GM23338 (cell line): ENCODE measurements around the gene USH1C. TPM values are rescaled to one million over a fixed set of nuclear protein-coding genes. Genes with fewer than 3 reads are reported as not detected.

Source experiments
- ATAC-seq: fragments of 200-7000 bp; cut with Tn5 transposase; 3 replicates; pipeline ENCODE4 v1.9.1; 2020
- DNase-seq: peaks from one replicate; pipeline ENCODE4 v3.0.0-alpha.2; 2015; ENCODE audit warnings: low spot score
- H2AFZ ChIP-seq: fragments of 200-600 bp; sonication (generic); 2 replicates; pipeline ENCODE4 v1.8.0; 2016; ENCODE audit warnings: antibody characterized with exemption, mild to moderate bottlenecking, moderate library complexity
- H3F3A ChIP-seq: fragments of 200-600 bp; sonication (generic); replicated peaks from 2 replicates; pipeline ENCODE4 v1.8.0; 2017; ENCODE audit warnings: antibody characterized with exemption, mixed run types, low read depth
- H3K27ac ChIP-seq: fragments of 200-600 bp; sonication (generic); 2 replicates; pipeline ENCODE4 v1.6.1; 2016; ENCODE audit warnings: low read depth
- H3K27me3 ChIP-seq: fragments of 200-600 bp; sonication (generic); 2 replicates; pipeline ENCODE4 v1.8.0; 2016; ENCODE audit warnings: mild to moderate bottlenecking, mixed run types, moderate library complexity; ENCODE audit not compliant: insufficient read depth
- H3K36me3 ChIP-seq: fragments of 200-600 bp; sonication (generic); 2 replicates; pipeline ENCODE4 v1.8.0; 2016; ENCODE audit warnings: mild to moderate bottlenecking; ENCODE audit not compliant: insufficient read depth
- H3K4me1 ChIP-seq: fragments of 200-600 bp; sonication (generic); 2 replicates; pipeline ENCODE4 v1.8.0; 2016; ENCODE audit warnings: mild to moderate bottlenecking, moderate library complexity; ENCODE audit not compliant: insufficient read depth
- H3K4me2 ChIP-seq: fragments of 200-600 bp; sonication (generic); 2 replicates; pipeline ENCODE4 v1.7.1; 2017; ENCODE audit warnings: mixed run types
- H3K4me3 ChIP-seq: fragments of 200-600 bp; sonication (generic); 2 replicates; pipeline ENCODE4 v1.6.1; 2016; ENCODE audit warnings: mixed run types
- H3K79me2 ChIP-seq: fragments of 200-600 bp; sonication (generic); replicated peaks from 2 replicates; pipeline ENCODE4 v1.8.0; 2017; ENCODE audit warnings: mild to moderate bottlenecking; ENCODE audit not compliant: insufficient read depth
- H3K9me2 ChIP-seq: fragments of 200-600 bp; sonication (generic); 2 replicates; pipeline ENCODE4 v1.8.0; 2017; ENCODE audit not compliant: insufficient read depth
- H4K20me1 ChIP-seq: fragments of 200-600 bp; sonication (generic); replicated peaks from 2 replicates; pipeline ENCODE4 v1.8.0; 2017; ENCODE audit warnings: mild to moderate bottlenecking; ENCODE audit not compliant: insufficient read depth
- H3K27ac Mint-ChIP-seq: 2 replicates; pipeline ENCODE4 v1.8.0; 2020; ENCODE audit warnings: inconsistent platforms, mild to moderate bottlenecking, moderate library complexity, mixed read lengths
- H3K27me3 Mint-ChIP-seq: 3 replicates; pipeline ENCODE4 v1.8.0; 2022; ENCODE audit warnings: low read depth, mild to moderate bottlenecking, moderate library complexity, mixed read lengths, inconsistent platforms; ENCODE audit not compliant: insufficient read depth, poor library complexity
- H3K36me3 Mint-ChIP-seq: 3 replicates; pipeline ENCODE4 v1.8.0; 2021; ENCODE audit warnings: low read depth, mild to moderate bottlenecking, inconsistent platforms, moderate library complexity, mixed read lengths
- H3K4me1 Mint-ChIP-seq: 3 replicates; pipeline ENCODE4 v1.8.0; 2020; ENCODE audit warnings: mild to moderate bottlenecking, inconsistent platforms, mixed read lengths
- H3K4me3 Mint-ChIP-seq: 3 replicates; pipeline ENCODE4 v1.8.0; 2021; ENCODE audit warnings: moderate library complexity, mild to moderate bottlenecking, inconsistent platforms, mixed read lengths
- H3K9me3 Mint-ChIP-seq: 3 replicates; pipeline ENCODE4 v1.8.0; 2020; ENCODE audit warnings: moderate library complexity, mild to moderate bottlenecking, inconsistent platforms, mixed read lengths
- CREB1 ChIP-seq: fragments of 250-450 bp; sonication (Bioruptor Pico); IDR thresholded peaks from 2 replicates; pipeline ENCODE4 v1.5.0; 2020; ENCODE audit warnings: low read depth, mild to moderate bottlenecking, moderate library complexity
- JUNB ChIP-seq: IDR thresholded peaks from one replicate; pipeline ENCODE4 v1.6.1; 2016; ENCODE audit warnings: antibody characterized with exemption; ENCODE audit not compliant: unreplicated experiment
- NANOG ChIP-seq: IDR thresholded peaks from 2 replicates; pipeline ENCODE4 v1.6.1; 2016; ENCODE audit warnings: antibody characterized with exemption, borderline replicate concordance
- POLR2AphosphoS5 ChIP-seq: IDR thresholded peaks from 2 replicates; pipeline ENCODE4 v1.6.1; 2016; ENCODE audit warnings: antibody characterized with exemption, low read depth
- STAT1 ChIP-seq: IDR thresholded peaks from one replicate; pipeline ENCODE4 v1.6.1; 2016; ENCODE audit warnings: antibody characterized with exemption; ENCODE audit not compliant: unreplicated experiment
- ZNF331 ChIP-seq: fragments of 250-450 bp; sonication (Bioruptor Pico); IDR thresholded peaks from 2 replicates; pipeline ENCODE4 v1.5.0; 2020; ENCODE audit warnings: low read depth, mild to moderate bottlenecking, moderate library complexity
- polyA plus RNA-seq: library from polyadenylated mRNA; unstranded; fragments of >200 nt; fragmentation: Nextera tagmentation; extraction: Ambion mirVana; gene quantifications from 2 replicates; pipeline ENCODE4 v1.2.1, GENCODE V29; 2016
- total RNA-seq: library from RNA; depleted of rRNA; stranded (reverse); fragments of >200 nt; shearing (Covaris generic); gene quantifications from 2 replicates; pipeline ENCODE4 v1.2.3, GENCODE V29; 2014
- TF ChIP-seq, protein P1 (sequence below): IDR thresholded peaks from one replicate; pipeline ENCODE4 v1.6.1; 2018; ENCODE audit warnings: antibody characterized with exemption; ENCODE audit not compliant: unreplicated experiment
- TF ChIP-seq, protein P2 (sequence below): IDR thresholded peaks from 2 replicates; pipeline ENCODE4 v1.6.1; 2016; ENCODE audit warnings: antibody characterized with exemption
- TF ChIP-seq, protein P3 (sequence below): fragments of 250-450 bp; sonication (Bioruptor Pico); IDR thresholded peaks from 2 replicates; pipeline ENCODE4 v1.5.0; 2020; ENCODE audit warnings: mild to moderate bottlenecking, moderate library complexity

The USH1C gene
- total and polyA plus RNA-seq, 2 experiments from 2014 or later = 1.3 to 1.8 TPM

DNA sequence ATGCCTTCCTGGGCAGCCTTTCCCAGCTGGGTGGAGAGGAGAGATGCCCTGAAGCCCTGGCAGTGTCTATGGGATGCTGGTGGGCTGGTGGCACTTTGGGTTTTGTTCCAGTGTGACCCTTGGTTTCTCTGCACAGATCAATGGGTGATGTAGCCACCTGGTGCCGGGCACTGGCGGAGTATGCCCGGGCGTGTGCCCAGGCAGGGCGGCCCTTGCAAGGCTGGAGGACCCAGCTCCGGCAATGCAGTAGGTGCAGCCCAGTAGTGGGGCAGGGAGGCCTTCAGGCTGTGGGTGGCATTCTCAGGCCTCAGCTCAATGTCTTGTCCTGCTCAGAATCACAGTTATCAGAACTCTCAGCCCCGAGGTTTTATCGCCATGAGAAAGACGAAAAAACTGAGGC is 14.7 kb upstream of the USH1C start (continued):
- TF ChIP-seq, protein P1, sequence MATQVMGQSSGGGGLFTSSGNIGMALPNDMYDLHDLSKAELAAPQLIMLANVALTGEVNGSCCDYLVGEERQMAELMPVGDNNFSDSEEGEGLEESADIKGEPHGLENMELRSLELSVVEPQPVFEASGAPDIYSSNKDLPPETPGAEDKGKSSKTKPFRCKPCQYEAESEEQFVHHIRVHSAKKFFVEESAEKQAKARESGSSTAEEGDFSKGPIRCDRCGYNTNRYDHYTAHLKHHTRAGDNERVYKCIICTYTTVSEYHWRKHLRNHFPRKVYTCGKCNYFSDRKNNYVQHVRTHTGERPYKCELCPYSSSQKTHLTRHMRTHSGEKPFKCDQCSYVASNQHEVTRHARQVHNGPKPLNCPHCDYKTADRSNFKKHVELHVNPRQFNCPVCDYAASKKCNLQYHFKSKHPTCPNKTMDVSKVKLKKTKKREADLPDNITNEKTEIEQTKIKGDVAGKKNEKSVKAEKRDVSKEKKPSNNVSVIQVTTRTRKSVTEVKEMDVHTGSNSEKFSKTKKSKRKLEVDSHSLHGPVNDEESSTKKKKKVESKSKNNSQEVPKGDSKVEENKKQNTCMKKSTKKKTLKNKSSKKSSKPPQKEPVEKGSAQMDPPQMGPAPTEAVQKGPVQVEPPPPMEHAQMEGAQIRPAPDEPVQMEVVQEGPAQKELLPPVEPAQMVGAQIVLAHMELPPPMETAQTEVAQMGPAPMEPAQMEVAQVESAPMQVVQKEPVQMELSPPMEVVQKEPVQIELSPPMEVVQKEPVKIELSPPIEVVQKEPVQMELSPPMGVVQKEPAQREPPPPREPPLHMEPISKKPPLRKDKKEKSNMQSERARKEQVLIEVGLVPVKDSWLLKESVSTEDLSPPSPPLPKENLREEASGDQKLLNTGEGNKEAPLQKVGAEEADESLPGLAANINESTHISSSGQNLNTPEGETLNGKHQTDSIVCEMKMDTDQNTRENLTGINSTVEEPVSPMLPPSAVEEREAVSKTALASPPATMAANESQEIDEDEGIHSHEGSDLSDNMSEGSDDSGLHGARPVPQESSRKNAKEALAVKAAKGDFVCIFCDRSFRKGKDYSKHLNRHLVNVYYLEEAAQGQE = no peak
- TF ChIP-seq POLR2AphosphoS5 = no peak
- TF ChIP-seq, protein P2, sequence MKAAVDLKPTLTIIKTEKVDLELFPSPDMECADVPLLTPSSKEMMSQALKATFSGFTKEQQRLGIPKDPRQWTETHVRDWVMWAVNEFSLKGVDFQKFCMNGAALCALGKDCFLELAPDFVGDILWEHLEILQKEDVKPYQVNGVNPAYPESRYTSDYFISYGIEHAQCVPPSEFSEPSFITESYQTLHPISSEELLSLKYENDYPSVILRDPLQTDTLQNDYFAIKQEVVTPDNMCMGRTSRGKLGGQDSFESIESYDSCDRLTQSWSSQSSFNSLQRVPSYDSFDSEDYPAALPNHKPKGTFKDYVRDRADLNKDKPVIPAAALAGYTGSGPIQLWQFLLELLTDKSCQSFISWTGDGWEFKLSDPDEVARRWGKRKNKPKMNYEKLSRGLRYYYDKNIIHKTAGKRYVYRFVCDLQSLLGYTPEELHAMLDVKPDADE = no peak

DNA sequence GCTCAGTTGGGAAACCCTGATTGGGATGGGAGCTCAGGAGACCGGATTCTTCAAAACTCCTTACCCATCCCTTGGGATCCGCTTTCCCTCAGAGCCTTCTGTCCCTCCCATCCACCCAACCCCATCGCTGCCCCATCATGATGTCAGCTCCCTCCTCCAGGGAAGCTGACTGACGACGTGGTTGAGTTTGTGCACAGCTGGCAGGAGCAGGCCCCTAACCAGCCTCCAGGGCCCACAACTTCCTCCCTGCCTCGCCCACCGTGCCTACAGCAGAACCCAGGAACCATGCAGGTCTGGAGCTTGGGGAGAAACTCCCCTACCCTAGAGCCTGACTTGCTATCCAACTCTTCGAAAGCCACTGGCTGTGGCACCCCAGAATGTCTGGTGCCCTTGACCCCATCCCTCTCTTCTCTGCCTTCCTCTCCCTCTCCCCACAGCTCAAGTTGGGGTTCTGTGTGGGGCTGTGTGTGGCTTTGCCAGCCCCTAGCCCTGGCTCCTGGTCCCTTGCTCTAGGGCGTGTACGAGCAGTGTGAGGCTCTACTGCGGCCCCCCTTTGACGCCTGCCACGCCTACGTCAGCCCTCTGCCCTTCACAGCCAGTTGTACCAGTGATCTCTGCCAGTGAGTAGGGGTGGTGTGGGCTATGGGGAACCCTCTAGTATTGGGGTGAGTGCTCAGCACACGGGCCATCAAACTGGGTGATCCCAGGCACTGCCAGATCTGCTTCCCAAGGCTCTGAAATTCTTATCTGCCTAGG is 14.0 kb upstream of the USH1C start:
- Mint-ChIP-seq H3K27me3 (peaks cover 2% of the 10 kb centered on the region), H3K27ac (no peak overlapping the region), H3K4me3 (no peak overlapping the region), H3K36me3 (no peaks in the 10 kb centered on the region), H3K4me1 (no peaks in the 10 kb centered on the region; the same call in 2 of the 3 replicates), H3K9me3 (no peaks in the 10 kb centered on the region)
- Histone ChIP-seq H3K4me2 (no peak overlapping the region), H3F3A (no peaks in the 10 kb centered on the region), H3K36me3 (no peaks in the 10 kb centered on the region), H3K27ac (no peak overlapping the region), H2AFZ (no peak overlapping the region), H3K9me2 (no peaks in the 10 kb centered on the region), H3K4me3 (no peak overlapping the region), H3K27me3 (no peaks in the 10 kb centered on the region), H3K79me2 (no peaks in the 10 kb centered on the region), H4K20me1 (no peaks in the 10 kb centered on the region), H3K4me1 (no peaks in the 10 kb centered on the region)
- DNase-seq = no peak
- ATAC-seq = no peak
- TF ChIP-seq ZNF331 = no peak
- TF ChIP-seq STAT1 = no peak
- TF ChIP-seq, protein P3, sequence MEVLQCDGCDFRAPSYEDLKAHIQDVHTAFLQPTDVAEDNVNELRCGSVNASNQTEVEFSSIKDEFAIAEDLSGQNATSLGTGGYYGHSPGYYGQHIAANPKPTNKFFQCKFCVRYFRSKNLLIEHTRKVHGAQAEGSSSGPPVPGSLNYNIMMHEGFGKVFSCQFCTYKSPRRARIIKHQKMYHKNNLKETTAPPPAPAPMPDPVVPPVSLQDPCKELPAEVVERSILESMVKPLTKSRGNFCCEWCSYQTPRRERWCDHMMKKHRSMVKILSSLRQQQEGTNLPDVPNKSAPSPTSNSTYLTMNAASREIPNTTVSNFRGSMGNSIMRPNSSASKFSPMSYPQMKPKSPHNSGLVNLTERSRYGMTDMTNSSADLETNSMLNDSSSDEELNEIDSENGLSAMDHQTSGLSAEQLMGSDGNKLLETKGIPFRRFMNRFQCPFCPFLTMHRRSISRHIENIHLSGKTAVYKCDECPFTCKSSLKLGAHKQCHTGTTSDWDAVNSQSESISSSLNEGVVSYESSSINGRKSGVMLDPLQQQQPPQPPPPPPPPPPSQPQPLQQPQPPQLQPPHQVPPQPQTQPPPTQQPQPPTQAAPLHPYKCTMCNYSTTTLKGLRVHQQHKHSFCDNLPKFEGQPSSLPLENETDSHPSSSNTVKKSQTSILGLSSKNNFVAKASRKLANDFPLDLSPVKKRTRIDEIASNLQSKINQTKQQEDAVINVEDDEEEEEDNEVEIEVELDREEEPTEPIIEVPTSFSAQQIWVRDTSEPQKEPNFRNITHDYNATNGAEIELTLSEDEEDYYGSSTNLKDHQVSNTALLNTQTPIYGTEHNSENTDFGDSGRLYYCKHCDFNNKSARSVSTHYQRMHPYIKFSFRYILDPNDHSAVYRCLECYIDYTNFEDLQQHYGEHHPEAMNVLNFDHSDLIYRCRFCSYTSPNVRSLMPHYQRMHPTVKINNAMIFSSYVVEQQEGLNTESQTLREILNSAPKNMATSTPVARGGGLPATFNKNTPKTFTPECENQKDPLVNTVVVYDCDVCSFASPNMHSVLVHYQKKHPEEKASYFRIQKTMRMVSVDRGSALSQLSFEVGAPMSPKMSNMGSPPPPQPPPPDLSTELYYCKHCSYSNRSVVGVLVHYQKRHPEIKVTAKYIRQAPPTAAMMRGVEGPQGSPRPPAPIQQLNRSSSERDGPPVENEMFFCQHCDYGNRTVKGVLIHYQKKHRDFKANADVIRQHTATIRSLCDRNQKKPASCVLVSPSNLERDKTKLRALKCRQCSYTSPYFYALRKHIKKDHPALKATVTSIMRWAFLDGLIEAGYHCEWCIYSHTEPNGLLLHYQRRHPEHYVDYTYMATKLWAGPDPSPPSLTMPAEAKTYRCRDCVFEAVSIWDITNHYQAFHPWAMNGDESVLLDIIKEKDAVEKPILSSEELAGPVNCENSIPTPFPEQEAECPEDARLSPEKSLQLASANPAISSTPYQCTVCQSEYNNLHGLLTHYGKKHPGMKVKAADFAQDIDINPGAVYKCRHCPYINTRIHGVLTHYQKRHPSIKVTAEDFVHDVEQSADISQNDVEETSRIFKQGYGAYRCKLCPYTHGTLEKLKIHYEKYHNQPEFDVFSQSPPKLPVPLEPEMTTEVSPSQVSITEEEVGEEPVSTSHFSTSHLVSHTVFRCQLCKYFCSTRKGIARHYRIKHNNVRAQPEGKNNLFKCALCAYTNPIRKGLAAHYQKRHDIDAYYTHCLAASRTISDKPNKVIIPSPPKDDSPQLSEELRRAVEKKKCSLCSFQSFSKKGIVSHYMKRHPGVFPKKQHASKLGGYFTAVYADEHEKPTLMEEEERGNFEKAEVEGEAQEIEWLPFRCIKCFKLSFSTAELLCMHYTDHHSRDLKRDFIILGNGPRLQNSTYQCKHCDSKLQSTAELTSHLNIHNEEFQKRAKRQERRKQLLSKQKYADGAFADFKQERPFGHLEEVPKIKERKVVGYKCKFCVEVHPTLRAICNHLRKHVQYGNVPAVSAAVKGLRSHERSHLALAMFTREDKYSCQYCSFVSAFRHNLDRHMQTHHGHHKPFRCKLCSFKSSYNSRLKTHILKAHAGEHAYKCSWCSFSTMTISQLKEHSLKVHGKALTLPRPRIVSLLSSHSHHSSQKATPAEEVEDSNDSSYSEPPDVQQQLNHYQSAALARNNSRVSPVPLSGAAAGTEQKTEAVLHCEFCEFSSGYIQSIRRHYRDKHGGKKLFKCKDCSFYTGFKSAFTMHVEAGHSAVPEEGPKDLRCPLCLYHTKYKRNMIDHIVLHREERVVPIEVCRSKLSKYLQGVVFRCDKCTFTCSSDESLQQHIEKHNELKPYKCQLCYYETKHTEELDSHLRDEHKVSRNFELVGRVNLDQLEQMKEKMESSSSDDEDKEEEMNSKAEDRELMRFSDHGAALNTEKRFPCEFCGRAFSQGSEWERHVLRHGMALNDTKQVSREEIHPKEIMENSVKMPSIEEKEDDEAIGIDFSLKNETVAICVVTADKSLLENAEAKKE = no peak
- no peak for TF ChIP-seq JUNB
- TF ChIP-seq NANOG = no peak
- TF ChIP-seq, protein P1 = no peak
- no peak for TF ChIP-seq CREB1 (CRISPR knock-in tag)
